Thoracic aorta (tissue), 2 donors: ENCODE measurements around the gene OR4E1. TPM values are rescaled to one million over a fixed set of nuclear protein-coding genes. Genes with fewer than 3 reads are reported as not detected.
"Not testable (repeated sequence)": the region's sequence is repeated elsewhere in the genome, so short reads cannot be mapped to it uniquely, and the experiment has no call there.

Experiments used
- ATAC-seq: fragments of 150-250 bp; one replicate; pipeline ENCODE4 v1.8.0; 2017; ENCODE audit warnings: low read depth; ENCODE audit not compliant: insufficient number of reproducible peaks, low FRiP score
- DNase-seq: peaks from one replicate; pipeline ENCODE4 v3.0.0-alpha.2; 2020; ENCODE audit warnings: low spot score
- H3K27ac ChIP-seq, 2 donors: fragments of 200-600 bp; sonication (generic); 1 replicate in 1 of 2; 2 replicates in 1 of 2; pipeline ENCODE4 v1.5.1; 2016; ENCODE audit warnings: mild to moderate bottlenecking in 2 of 2, moderate library complexity in 2 of 2
- H3K27me3 ChIP-seq: fragments of 200-600 bp; sonication (generic); replicated peaks from 2 replicates; pipeline ENCODE4 v1.6.0; 2016; ENCODE audit warnings: mild to moderate bottlenecking; ENCODE audit not compliant: insufficient read depth
- H3K36me3 ChIP-seq: fragments of 200-600 bp; sonication (generic); one replicate; pipeline ENCODE4 v1.5.1; 2016
- H3K4me1 ChIP-seq, 2 donors: fragments of 200-600 bp; sonication (generic); 1 replicate in 1 of 2; 2 replicates in 1 of 2; pipeline versions ENCODE4 v1.5.1 to v1.6.0; 2016; ENCODE audit warnings: low read depth in 2 of 2, mild to moderate bottlenecking in 1 of 2; ENCODE audit not compliant: control insufficient read depth in 1 of 2
- H3K4me3 ChIP-seq: fragments of 200-600 bp; sonication (generic); 2 replicates; pipeline ENCODE4 v1.5.1; 2016; ENCODE audit warnings: mild to moderate bottlenecking
- H3K9me3 ChIP-seq: fragments of 200-600 bp; sonication (generic); 2 replicates; pipeline ENCODE4 v1.5.1; 2016
- CTCF ChIP-seq: fragments of 200-600 bp; sonication (generic); IDR thresholded peaks from one replicate; pipeline ENCODE4 v1.5.1; 2019; ENCODE audit warnings: antibody characterized with exemption
- total RNA-seq, 2 donors: library from RNA; depleted of rRNA; stranded (reverse); fragments of >200 nt; gene quantifications; one replicate each; pipeline versions ENCODE4 v1.1.0 to v1.2.3, GENCODE V29; 2016

Gene OR4E1
- total RNA-seq, 2 donors from 2014 or later, result not detected

- H3K27me3 ChIP-seq, result no peaks in the 10 kb centered on the region
- no peak overlapping the region for H3K27ac ChIP-seq
- peak; percentile 39 for TF ChIP-seq CTCF
- DNase-seq, result no peak
- no peaks in the 10 kb centered on the region for H3K9me3 ChIP-seq
- H3K36me3 ChIP-seq, result no peaks in the 10 kb centered on the region
- no peak overlapping the region for H3K4me3 ChIP-seq
- no peak for ATAC-seq
- no peaks in the 10 kb centered on the region for H3K4me1 ChIP-seq
Observed at GRCh38 chr14:21711360-21711961, 37.8 kb upstream of the OR4E1 start.

DNA sequence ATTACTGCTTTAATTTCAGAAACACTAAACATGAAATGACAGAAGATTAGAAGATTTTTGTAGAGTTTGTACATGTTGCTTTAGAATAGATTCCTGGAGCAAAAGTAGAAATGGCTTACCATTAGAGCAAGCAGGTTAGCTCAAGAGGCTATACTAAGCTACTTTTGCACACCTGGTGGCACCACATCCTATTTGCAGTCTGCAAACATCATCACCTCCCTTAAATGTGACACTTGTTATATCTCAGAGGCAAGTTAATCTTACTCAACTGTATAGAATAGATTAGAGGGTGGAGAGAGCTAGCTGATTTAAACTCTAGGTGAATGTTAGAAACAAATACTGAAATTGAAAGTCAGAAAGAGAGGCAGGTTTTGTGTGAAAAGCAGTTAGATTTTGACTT is 30.7 kb upstream of the OR4E1 start:
- Histone ChIP-seq H3K27ac (no peak overlapping the region), H3K4me3 (no peak overlapping the region), H3K36me3 (no peaks in the 10 kb centered on the region), H3K4me1 (no peaks in the 10 kb centered on the region), H3K27me3 (no peaks in the 10 kb centered on the region), H3K9me3 (no peaks in the 10 kb centered on the region)
- no peak for DNase-seq
- no peak for ATAC-seq
- TF ChIP-seq CTCF, result no peak

DNA sequence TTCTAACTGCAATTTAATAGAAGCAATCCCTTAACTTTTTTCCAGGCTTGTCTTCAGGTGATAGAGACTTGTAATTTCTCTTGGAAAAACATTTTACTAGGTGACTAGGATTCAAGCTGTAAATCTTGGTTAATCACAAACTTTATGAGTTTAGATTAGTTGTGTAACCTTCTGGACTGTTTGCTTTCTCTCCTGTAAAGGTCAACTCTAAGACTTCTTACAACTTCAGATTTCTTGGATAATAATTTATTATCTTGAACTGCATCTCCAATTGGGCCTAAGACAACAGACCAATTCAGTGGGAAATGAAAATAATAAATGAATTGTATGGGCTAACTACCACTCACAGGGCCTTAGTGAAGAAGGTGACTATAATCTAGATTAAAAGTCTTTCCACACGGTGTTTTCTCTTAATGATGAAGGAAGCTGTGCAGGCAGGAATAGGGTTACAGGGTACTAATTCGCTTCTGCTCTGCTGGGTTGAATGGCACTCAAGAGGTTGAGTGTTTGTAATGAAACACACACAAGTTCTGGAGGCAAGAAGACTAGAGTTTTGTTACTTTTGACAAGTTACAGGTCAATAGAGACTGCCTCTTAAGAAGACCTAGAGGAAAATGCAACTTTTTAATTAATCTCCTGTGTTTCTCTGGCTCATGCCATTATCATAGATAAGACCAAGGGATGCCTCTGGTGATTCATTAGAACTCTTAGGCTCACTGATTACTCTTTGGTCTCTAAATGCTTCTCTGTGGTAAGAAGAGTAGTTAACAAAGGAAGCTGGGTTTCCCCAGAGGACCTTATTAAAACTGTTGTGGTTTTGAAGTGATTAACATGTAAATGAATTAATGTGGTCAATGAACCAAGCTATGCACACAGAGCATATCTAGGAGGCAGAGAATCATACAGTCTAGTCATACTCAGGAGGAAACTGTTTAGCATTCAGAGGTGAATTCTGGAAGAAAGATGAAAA is 30.0 kb upstream of the OR4E1 start:
- no peaks in the 10 kb centered on the region for H3K36me3 ChIP-seq
- H3K4me3 ChIP-seq, result no peak overlapping the region
- TF ChIP-seq CTCF, result no peak
- no peaks in the 10 kb centered on the region for H3K9me3 ChIP-seq
- DNase-seq, result no peak
- no peak overlapping the region for H3K27ac ChIP-seq
- H3K27me3 ChIP-seq, result no peaks in the 10 kb centered on the region
- ATAC-seq, result no peak
- no peaks in the 10 kb centered on the region for H3K4me1 ChIP-seq

GRCh38 chr14:21702316-21702715 is 28.7 kb upstream of the OR4E1 start:
- no peak for TF ChIP-seq CTCF
- DNase-seq (no peak), ATAC-seq (no peak)
- no peak overlapping the region for H3K27ac ChIP-seq
- no peaks in the 10 kb centered on the region for H3K9me3 ChIP-seq
- no peaks in the 10 kb centered on the region for H3K36me3 ChIP-seq
- no peak overlapping the region for H3K4me3 ChIP-seq
- H3K4me1 ChIP-seq, result no peaks in the 10 kb centered on the region
- no peaks in the 10 kb centered on the region for H3K27me3 ChIP-seq

GRCh38 chr14:21699551-21699950 is 25.9 kb upstream of the OR4E1 start:
- DNase-seq (no peak), ATAC-seq (no peak)
- no peaks in the 10 kb centered on the region for H3K36me3 ChIP-seq
- no peaks in the 10 kb centered on the region for H3K9me3 ChIP-seq
- H3K27me3 ChIP-seq, result no peaks in the 10 kb centered on the region
- no peaks in the 10 kb centered on the region for H3K4me1 ChIP-seq
- H3K27ac ChIP-seq, result no peak overlapping the region
- no peak overlapping the region for H3K4me3 ChIP-seq
- TF ChIP-seq CTCF, result no peak

GRCh38 chr14:21698538-21698937 is 24.9 kb upstream of the OR4E1 start:
- DNase-seq, ATAC-seq: not testable (repeated sequence)

DNA sequence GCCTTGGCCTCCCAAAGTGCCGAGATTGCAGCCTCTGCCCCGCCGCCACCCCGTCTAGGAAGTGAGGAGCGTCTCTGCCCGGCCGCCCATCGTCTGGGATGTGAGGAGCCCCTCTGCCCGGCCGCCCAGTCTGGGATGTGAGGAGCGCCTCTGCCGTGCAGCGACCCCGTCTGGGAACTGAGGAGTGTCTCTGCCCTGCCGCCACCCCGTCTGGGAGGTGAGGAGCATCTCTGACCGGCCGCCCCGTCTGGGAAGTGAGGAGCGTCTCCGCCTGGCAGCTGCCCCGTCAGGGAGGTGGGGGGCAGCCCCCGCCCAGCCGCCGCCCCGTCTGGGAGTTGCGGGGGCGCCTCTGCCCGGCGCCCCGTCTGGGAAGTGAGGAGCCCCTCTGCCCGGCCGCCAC is 24.0 kb upstream of the OR4E1 start:
- ATAC-seq, H3K27me3 ChIP-seq, H3K27ac ChIP-seq, H3K9me3 ChIP-seq, H3K4me1 ChIP-seq, H3K36me3 ChIP-seq, H3K4me3 ChIP-seq, DNase-seq: not testable (repeated sequence)

More at GRCh38 chr14:21698538-21698937, 24.9 kb upstream of the OR4E1 start:
- H3K27ac ChIP-seq, H3K4me3 ChIP-seq, H3K27me3 ChIP-seq, H3K4me1 ChIP-seq, H3K36me3 ChIP-seq, H3K9me3 ChIP-seq: not testable (repeated sequence)
